HG03175 (cell line): ENCODE data around the gene VAPB.

ENCODE experiments used
- ATAC-seq: cut with Tn5 transposase; IDR thresholded peaks from one replicate; pipeline ENCODE4 v1.9.1; 2021; ENCODE audit warnings: mild to moderate bottlenecking, moderate library complexity; ENCODE audit not compliant: unreplicated experiment

Gene VAPB

GRCh38 chr20:58479726-58480440, 90.9 kb downstream of the VAPB start:
- ATAC-seq, result no peak

DNA sequence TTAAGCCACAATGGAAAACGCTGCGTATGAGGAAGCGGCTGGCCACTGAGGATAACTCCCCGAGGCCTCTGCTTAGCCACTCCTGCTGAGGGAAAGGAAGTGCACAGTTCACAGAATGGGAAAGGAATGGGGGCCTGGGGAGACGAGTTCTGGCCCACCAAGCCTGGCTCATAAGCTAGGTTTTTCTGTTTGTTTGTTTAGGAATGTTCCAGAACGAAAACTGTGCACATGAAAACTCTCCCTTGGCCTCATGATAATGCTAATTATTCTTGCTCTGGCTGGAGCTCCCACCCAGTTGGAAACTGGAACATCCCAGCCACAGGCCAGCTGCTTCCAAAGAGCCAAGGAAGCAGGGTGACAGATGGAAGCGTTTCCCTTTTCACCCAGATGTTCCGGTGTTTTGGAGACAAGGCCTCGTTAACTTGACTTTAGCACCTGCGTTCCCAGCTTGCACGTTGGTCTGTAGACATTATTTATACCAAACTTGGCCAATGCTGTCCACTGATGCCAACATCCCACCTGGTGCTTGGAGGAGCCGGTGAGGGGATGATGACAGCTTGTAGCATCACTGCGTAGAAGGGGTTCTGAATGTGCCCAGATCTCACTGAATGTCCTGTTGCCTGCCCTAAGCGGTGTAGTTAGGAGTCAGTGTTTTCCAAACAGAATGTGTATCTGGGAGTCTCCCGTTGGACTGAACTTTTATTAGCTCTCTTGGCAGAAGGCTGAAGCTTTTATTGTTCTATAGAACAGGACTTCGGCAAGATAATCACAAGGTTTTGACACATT, 91.7 kb downstream of the VAPB start:
- ATAC-seq, result no peak

- no peak for ATAC-seq
These were observed 92.5 kb downstream of the VAPB start for GRCh38 chr20:58481481-58482021.

DNA sequence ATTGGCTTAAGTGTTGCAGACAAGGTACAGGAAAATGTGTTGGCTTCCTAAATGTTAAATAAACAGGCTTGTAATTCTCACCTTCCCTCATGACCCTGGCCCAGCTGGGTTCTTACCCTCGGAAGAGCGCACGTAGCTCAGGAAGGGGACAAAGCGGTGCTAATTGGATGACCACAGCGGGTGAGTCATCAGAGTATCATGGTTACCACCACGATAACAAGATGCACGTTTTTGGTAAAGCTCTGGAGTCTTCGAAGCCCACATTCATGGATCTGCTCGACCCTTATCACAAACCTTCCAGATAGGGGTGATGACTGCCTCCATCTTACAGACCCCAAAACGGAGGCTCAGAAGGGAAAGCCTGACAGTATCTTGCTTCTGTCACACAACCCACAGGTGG, 93.4 kb downstream of the VAPB start:
- no peak for ATAC-seq

GRCh38 chr20:58483051-58483450, 94.0 kb downstream of the VAPB start:
- no peak for ATAC-seq

- no peak for ATAC-seq
These were observed 94.4 kb downstream of the VAPB start for GRCh38 chr20:58483470-58483869.

GRCh38 chr20:58485393-58485792, 96.4 kb downstream of the VAPB start:
- ATAC-seq, result no peak

DNA sequence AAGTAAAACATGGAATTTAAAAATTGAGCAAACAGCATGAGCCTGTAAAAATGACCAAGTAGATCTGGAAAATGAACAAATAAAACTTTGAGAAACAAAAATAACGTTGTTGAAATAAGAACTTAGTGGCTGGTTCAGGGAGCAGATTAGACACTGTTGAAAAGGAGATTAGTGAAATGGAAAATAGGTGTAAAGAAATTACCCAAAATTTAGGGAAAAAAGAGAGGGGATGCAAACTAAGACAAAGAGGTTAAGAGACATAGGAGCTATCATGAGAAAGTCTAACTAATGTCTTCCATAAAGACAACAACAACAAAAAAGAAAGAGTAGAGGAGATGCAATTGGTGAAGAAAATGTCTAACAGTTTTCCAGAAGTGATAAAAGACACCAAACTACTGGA, 97.2 kb downstream of the VAPB start:
- ATAC-seq, result no peak

DNA sequence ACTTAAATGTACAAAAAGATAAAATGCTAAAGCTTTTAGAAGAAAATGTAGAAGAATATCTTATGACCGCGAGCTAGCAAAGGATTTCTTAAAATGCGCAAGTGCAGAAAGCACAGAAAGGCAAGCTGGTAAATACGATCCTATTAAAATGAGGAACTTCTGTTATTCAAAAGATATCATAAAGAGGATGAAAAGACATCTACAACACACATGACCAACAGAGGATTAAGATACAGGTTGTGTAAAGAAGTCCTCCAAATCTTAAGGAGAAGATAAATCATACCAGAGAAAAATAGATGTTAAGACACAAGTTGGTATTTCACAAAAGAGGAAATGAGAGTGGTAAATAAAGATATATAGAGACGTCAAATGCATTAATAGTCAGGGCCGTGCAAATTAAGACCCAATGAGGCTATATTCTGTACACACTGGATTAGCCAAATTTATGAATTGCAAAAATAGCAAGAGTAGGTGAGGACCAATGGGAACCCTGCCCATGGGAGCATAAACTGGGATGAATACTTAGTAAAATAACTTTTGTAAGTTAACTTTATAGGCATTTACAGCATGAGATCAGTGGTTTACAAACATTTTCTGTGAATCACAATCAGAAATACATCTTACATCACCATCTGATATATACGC, 103.2 kb downstream of the VAPB start:
- no peak for ATAC-seq

- no peak for ATAC-seq
These were observed 103.9 kb downstream of the VAPB start for GRCh38 chr20:58492795-58493524.

GRCh38 chr20:58494923-58495622, 106.0 kb downstream of the VAPB start:
- no peak for ATAC-seq

DNA sequence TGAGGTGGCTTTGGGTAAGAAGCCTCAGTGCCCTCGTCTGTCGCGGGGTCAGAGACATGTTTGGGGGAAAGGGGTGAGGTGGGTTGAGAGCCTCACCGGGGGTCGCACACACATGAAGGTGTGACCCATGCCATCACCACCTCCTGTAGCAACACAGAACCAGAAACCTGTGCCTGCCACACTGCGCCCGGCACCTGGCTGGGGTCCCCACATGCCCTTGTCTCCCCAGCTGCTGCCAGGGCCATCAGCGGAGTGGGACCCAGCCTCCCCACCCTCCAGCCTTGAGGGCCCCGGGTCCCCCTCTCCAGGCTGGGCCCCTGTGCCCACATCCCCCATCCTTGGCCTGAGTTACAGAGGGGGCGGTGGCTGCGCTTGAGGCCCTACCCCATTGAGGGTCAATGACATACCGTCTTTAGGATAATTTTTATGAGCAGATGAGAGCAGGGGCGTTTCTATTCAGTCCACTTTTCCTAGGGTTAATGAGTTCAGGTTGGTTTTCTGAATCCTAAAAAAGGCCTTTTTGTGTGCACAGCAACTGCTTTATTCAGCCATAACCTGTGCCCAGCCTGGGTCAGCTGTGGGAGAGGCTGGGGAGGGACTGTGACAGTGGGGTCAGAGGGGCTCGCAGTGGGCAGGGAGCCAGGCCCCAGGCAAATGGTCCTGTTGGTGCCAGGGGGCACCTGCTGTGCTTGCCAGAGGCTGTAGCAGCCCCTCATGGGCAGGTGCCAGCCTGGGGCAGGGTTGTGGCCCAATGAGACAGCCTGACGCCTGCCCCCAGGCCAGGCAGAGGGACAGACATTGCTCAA, 106.8 kb downstream of the VAPB start:
- ATAC-seq, result no peak

DNA sequence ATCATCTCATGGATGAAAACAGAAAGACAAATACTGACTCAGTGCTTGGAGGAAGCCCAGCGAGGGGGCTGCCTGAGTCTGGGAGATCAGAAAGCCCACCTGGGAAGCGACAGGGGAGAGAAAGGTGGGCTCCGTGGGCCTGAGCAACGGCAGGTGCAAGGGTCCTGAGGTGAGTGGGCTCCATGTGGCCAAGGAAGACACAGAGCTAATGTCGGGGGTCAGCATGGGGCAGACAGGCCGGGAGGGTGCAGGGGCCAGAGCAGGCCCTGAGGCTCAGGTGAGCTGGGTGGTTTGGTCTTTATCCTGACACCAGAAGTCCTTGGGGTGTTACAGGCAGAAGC, 107.4 kb downstream of the VAPB start:
- no peak for ATAC-seq

- ATAC-seq, result no peak
These were observed 108.1 kb downstream of the VAPB start for GRCh38 chr20:58497076-58497641.

- no peak for ATAC-seq
These were observed 108.9 kb downstream of the VAPB start for GRCh38 chr20:58497724-58498469.

- no peak for ATAC-seq
These were observed 109.5 kb downstream of the VAPB start for GRCh38 chr20:58498470-58499068.

DNA sequence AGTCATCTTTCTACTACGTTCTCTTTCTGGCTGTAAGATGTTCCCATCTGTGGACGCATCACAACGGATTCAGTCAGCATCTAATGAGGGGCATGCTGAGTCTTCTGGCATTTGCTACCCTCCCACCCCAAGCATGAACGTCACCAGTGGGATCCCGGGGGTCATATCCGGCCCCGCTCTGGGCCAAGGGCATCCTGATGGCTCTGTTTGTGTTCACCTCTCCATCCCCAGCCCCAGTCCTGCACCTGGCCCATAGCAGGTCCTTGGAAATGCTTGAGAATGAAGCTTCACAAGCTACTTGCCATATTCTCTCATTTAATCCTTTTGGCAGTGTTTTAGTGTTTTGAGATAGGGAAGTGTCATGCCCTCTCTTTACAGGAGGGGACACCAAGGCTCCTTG, 111.2 kb downstream of the VAPB start:
- no peak for ATAC-seq
